Measurements from ENCODE around the gene FAM180A. TPM values are rescaled to one million over a fixed set of nuclear protein-coding genes. Genes with fewer than 3 reads are reported as not detected.

Gene FAM180A
- total and polyA plus RNA-seq, 2 of the 8 experiments (the other 6 are each of a cell fraction or from before 2014, with no cell fraction given), result not detected

DNA sequence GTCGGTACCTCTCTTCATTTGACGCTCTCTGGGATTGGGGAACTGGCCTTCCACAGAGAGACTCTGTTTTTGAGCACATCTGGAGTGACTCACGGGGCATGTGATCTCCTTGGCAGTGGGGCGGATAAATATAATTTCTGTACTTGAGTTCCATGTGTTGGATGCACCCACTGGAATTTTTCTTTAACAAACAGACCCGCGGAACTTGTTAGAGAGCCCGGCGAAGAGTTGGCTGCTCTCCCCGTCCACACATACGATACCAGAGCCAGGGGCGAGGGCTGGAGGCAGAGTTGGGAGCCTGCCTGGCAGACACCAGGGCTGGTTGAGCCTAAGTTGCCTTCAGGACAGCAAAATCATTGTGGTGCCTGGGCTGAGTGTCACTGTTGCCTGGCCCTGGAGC lies at the start of gene FAM180A (continued):
- TF ChIP-seq JUN (IDR thresholded peaks at IDR 0.05; ENCODE audit: low read depth, low read length), result no peak
- TF ChIP-seq CTBP2 (IDR thresholded peaks at IDR 0.05; ENCODE audit: borderline replicate concordance, insufficient read depth, insufficient read length, low read length), result no peak
- no peak for TF ChIP-seq KDM1A (IDR thresholded peaks at IDR 0.05; ENCODE audit: borderline replicate concordance, low read length)
- TF ChIP-seq BRCA1 (IDR thresholded peaks at IDR 0.05; ENCODE audit: low read depth, low read length), result no peak
